Measurements from ENCODE around the gene VKORC1.

VKORC1 gene

DNA sequence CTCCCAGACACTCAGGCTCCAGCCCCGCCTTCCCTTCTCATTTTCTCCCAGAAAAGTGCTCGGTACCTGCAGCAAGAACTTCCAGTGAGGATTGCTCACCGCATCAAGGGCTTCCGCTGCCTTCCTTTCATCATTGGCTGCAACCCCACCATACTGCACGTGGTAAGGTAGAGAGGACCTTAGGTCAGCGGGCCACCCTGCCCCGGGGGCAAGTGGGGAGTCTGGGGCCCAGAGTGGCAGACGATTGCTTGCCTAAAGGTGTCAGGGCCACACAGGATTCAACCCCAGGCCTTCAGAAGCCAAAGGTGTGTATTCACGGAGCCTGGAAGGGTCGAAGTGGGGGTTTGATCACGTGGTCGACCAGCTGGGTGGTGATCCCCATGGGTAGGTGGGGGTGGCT is 15.0 kb upstream of the VKORC1 start:
- TF ChIP-seq EZH2phosphoT487 (conservative IDR thresholded peaks at IDR 0.05; ENCODE audit: low read length), result no peak
- TF ChIP-seq, protein P1, sequence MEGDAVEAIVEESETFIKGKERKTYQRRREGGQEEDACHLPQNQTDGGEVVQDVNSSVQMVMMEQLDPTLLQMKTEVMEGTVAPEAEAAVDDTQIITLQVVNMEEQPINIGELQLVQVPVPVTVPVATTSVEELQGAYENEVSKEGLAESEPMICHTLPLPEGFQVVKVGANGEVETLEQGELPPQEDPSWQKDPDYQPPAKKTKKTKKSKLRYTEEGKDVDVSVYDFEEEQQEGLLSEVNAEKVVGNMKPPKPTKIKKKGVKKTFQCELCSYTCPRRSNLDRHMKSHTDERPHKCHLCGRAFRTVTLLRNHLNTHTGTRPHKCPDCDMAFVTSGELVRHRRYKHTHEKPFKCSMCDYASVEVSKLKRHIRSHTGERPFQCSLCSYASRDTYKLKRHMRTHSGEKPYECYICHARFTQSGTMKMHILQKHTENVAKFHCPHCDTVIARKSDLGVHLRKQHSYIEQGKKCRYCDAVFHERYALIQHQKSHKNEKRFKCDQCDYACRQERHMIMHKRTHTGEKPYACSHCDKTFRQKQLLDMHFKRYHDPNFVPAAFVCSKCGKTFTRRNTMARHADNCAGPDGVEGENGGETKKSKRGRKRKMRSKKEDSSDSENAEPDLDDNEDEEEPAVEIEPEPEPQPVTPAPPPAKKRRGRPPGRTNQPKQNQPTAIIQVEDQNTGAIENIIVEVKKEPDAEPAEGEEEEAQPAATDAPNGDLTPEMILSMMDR (IDR thresholded peaks at IDR 0.05; ENCODE audit: insufficient read depth, low read length, poor library complexity, severe bottlenecking), result no peak
- no peaks in the 10 kb centered on the region for H3K9me2 ChIP-seq (replicated peaks; ENCODE audit: insufficient read depth, low read length)
- no peaks in the 10 kb centered on the region for H4K20me1 ChIP-seq (ENCODE audit: low read depth, low read length)
- no peaks in the 10 kb centered on the region for H3K9me3 ChIP-seq (ENCODE audit: insufficient read depth, low read length)
- H3K79me2 ChIP-seq (ENCODE audit: insufficient read depth, low read length), result 0 out of 2 replicates have a peak, but pooled peaks cover 7% of the 10 kb centered on the region
- H3K36me3 ChIP-seq (ENCODE audit: low read length), result no peaks in the 10 kb centered on the region
- H3K27ac ChIP-seq (ENCODE audit: low read depth, low read length), result no peak overlapping the region
- H3F3A ChIP-seq (ENCODE audit: insufficient read depth), result 0 out of 2 replicates have a peak, but pooled peaks cover 16% of the 10 kb centered on the region
- H3K4me2 ChIP-seq (ENCODE audit: low read depth, low read length, poor library complexity, severe bottlenecking), result no peak overlapping the region
- no peaks in the 10 kb centered on the region for H3K27me3 ChIP-seq (ENCODE audit: low read length)
- H3K9ac ChIP-seq (ENCODE audit: low read length), result no peak overlapping the region
- no peak overlapping the region for H2AFZ ChIP-seq (ENCODE audit: low read depth, low read length, severe bottlenecking)
- H3K4me3 ChIP-seq (ENCODE audit: insufficient read depth, low read length, poor library complexity, severe bottlenecking), result no peak overlapping the region

DNA sequence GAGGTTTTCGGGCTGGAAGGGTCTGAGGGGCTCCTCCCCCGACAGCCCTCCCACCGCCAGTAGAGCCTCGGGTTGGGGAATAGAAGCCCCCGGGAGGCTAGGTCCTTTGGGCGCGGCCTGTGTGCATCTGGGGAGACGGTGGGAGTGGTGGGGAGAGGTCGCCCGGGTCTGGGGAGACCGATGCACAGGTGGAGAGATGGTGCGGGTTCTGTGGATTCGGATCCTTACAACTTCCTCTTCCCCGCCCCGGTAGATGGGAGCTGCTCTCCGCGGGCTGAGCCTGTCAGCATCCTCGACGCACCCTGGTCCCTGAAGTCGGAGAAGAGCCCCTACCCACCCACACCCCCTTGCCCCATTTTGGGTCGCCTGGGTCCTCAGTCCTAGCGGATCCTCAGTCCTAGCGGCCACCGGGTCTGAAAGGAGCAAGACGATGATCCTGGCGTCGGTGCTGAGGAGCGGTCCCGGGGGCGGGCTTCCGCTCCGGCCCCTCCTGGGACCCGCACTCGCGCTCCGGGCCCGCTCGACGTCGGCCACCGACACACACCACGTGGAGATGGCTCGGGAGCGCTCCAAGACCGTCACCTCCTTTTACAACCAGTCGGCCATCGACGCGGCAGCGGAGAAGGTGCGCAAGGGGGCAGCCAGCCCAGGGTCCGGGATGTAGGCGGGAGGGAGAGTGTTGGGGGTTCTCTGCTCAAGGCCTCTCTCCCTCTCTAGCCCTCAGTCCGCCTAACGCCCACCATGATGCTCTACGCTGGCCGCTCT is 14.4 kb upstream of the VKORC1 start:
- TF ChIP-seq, protein P1 (IDR thresholded peaks at IDR 0.05; ENCODE audit: insufficient read depth, low read length, poor library complexity, severe bottlenecking), result no peak
- no peak for TF ChIP-seq EZH2phosphoT487 (conservative IDR thresholded peaks at IDR 0.05; ENCODE audit: low read length)
- peak overlapping the region; percentile 74 for H2AFZ ChIP-seq (ENCODE audit: low read depth, low read length, severe bottlenecking)
- H3K36me3 ChIP-seq (ENCODE audit: low read length), result no peaks in the 10 kb centered on the region
- 0 out of 2 replicates have a peak, but pooled peaks cover 16% of the 10 kb centered on the region for H3F3A ChIP-seq (ENCODE audit: insufficient read depth)
- H3K9ac ChIP-seq (ENCODE audit: low read length), result peak overlapping the region; percentile 86
- H3K9me2 ChIP-seq (replicated peaks; ENCODE audit: insufficient read depth, low read length), result no peaks in the 10 kb centered on the region
- no peaks in the 10 kb centered on the region for H3K9me3 ChIP-seq (ENCODE audit: insufficient read depth, low read length)
- H3K27ac ChIP-seq (ENCODE audit: low read depth, low read length), result no peak overlapping the region
- H3K4me3 ChIP-seq (ENCODE audit: insufficient read depth, low read length, poor library complexity, severe bottlenecking), result peak overlapping the region; percentile 74
- H3K79me2 ChIP-seq (ENCODE audit: insufficient read depth, low read length), result 0 out of 2 replicates have a peak, but pooled peaks cover 7% of the 10 kb centered on the region
- H3K4me2 ChIP-seq (ENCODE audit: low read depth, low read length, poor library complexity, severe bottlenecking), result peak overlapping the region; percentile 98
- no peaks in the 10 kb centered on the region for H4K20me1 ChIP-seq (ENCODE audit: low read depth, low read length)
- H3K27me3 ChIP-seq (ENCODE audit: low read length), result no peaks in the 10 kb centered on the region

DNA sequence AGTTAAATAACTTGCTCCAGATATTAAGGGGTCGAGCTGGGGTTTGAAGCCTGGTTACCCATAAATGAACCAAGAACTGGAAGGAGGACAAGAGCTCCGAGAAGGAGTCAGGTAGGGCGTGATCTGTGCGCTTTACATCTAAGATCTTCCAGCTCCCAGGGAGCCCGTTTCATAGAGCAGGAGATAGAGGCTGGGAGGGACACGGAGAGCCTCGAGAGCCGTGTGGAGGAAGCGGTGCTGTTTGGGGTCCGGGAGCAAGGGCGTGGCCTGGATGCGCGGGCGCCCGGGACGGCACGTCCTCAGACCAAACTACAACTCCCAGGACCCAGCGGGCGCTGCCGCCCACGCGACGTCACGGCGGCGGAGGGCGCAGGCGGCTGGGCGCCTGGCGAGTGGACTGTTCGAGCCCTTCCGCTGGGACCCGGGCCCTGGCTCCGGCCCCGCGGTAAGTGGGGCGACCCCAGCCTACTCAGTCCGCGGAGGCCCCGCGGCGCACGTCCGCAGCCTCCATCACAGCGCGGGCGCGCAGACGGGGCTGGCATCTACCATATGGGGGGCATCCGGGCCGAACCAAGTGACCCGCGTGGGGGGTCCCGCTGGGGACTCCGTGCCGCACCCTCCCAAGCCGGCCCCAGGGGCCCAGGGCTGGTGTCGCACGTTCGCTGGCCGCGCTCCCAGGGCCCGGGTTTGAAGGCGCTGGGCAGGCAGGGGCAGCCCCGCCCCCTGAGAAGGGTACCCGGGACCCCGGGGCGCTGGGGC is 13.6 kb upstream of the VKORC1 start, which contains the start of gene BCKDK:
Gene BCKDK, plus strand, starts transcription at position 352 of the 759 bp plus-strand sequence. CDS start 838 bp downstream, outside the sequence.
- H3F3A ChIP-seq (ENCODE audit: insufficient read depth), result 0 out of 2 replicates have a peak, but pooled peaks cover 12% of the 10 kb centered on the region
- H3K9ac ChIP-seq (ENCODE audit: low read length), result peak within 1 kb of the TSS; percentile 86
- 0 out of 2 replicates have a peak, but pooled peaks cover 7% of the 10 kb centered on the region for H3K79me2 ChIP-seq (ENCODE audit: insufficient read depth, low read length)
- no peaks in the 10 kb centered on the region for H3K36me3 ChIP-seq (ENCODE audit: low read length)
- TF ChIP-seq EZH2phosphoT487 (conservative IDR thresholded peaks at IDR 0.05; ENCODE audit: low read length), result no peak
- TF ChIP-seq, protein P1 (IDR thresholded peaks at IDR 0.05; ENCODE audit: insufficient read depth, low read length, poor library complexity, severe bottlenecking), result no peak
- H3K9me2 ChIP-seq (replicated peaks; ENCODE audit: insufficient read depth, low read length), result no peaks in the 10 kb centered on the region
- no peaks in the 10 kb centered on the region for H4K20me1 ChIP-seq (ENCODE audit: low read depth, low read length)
- H2AFZ ChIP-seq (ENCODE audit: low read depth, low read length, severe bottlenecking), result peak within 1 kb of the TSS; percentile 74
- no peaks in the 10 kb centered on the region for H3K27me3 ChIP-seq (ENCODE audit: low read length)
- H3K9me3 ChIP-seq (ENCODE audit: insufficient read depth, low read length), result no peaks in the 10 kb centered on the region
- H3K4me2 ChIP-seq (ENCODE audit: low read depth, low read length, poor library complexity, severe bottlenecking), result peak within 1 kb of the TSS; percentile 98
- H3K27ac ChIP-seq (ENCODE audit: low read depth, low read length), result peak within 1 kb of the TSS; percentile 28
- peak within 1 kb of the TSS; percentile 74 for H3K4me3 ChIP-seq (ENCODE audit: insufficient read depth, low read length, poor library complexity, severe bottlenecking)

Data from SU-DHL-6 (cell line).